Measurements from ENCODE around the gene PFAS.

- TF ChIP-seq, protein P1, sequence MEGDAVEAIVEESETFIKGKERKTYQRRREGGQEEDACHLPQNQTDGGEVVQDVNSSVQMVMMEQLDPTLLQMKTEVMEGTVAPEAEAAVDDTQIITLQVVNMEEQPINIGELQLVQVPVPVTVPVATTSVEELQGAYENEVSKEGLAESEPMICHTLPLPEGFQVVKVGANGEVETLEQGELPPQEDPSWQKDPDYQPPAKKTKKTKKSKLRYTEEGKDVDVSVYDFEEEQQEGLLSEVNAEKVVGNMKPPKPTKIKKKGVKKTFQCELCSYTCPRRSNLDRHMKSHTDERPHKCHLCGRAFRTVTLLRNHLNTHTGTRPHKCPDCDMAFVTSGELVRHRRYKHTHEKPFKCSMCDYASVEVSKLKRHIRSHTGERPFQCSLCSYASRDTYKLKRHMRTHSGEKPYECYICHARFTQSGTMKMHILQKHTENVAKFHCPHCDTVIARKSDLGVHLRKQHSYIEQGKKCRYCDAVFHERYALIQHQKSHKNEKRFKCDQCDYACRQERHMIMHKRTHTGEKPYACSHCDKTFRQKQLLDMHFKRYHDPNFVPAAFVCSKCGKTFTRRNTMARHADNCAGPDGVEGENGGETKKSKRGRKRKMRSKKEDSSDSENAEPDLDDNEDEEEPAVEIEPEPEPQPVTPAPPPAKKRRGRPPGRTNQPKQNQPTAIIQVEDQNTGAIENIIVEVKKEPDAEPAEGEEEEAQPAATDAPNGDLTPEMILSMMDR (IDR thresholded peaks at IDR 0.05; ENCODE audit: insufficient read depth, low read length, poor library complexity, severe bottlenecking), result no peak
- no peak for TF ChIP-seq EZH2phosphoT487 (conservative IDR thresholded peaks at IDR 0.05; ENCODE audit: low read length)
Measured at GRCh38 chr17:8287651-8288335, 38.7 kb downstream of the PFAS start.
